H9 (cell line): Measurements from ENCODE around the gene PRAC2. TPM values are rescaled to one million over a fixed set of nuclear protein-coding genes. Genes with fewer than 3 reads are reported as not detected.

ENCODE experiments used
- DNase-seq: peaks from one replicate; pipeline ENCODE4 v3.0.0-alpha.2; 2017
- H2AFZ ChIP-seq: one replicate; pipeline ENCODE4 v1.6.1; 2013; ENCODE audit warnings: mild to moderate bottlenecking, low read length, control low read depth, moderate library complexity
- H2AK5ac ChIP-seq: 2 replicates; pipeline ENCODE4 v1.6.1; 2013; ENCODE audit warnings: low read length, control low read depth, mixed read lengths; ENCODE audit not compliant: insufficient read length
- H2BK120ac ChIP-seq: one replicate; pipeline ENCODE4 v1.6.1; 2013; ENCODE audit warnings: low read depth, mild to moderate bottlenecking, low read length, control low read depth, inconsistent platforms; ENCODE audit not compliant: poor library complexity, severe bottlenecking
- H2BK12ac ChIP-seq: 2 replicates; pipeline ENCODE4 v1.6.1; 2013; ENCODE audit warnings: low read length, control low read depth, mixed read lengths, low read depth; ENCODE audit not compliant: insufficient read length
- H2BK15ac ChIP-seq: 2 replicates; pipeline ENCODE4 v1.6.1; 2013; ENCODE audit warnings: low read depth, low read length, control low read depth
- H2BK20ac ChIP-seq: one replicate; pipeline ENCODE4 v1.6.1; 2013; ENCODE audit warnings: low read depth, mild to moderate bottlenecking, low read length, control low read depth, inconsistent platforms; ENCODE audit not compliant: poor library complexity, severe bottlenecking
- H2BK5ac ChIP-seq: 2 replicates; pipeline ENCODE4 v1.6.1; 2013; ENCODE audit warnings: low read length, control low read depth, mixed read lengths; ENCODE audit not compliant: insufficient read length
- H3K14ac ChIP-seq: 2 replicates; pipeline ENCODE4 v1.6.1; 2013; ENCODE audit warnings: low read length, control low read depth; ENCODE audit not compliant: insufficient read depth
- H3K18ac ChIP-seq: 2 replicates; pipeline ENCODE4 v1.6.1; 2013; ENCODE audit warnings: low read depth, mild to moderate bottlenecking, mixed read lengths, low read length, control low read depth; ENCODE audit not compliant: insufficient read length
- H3K23ac ChIP-seq: 2 replicates; pipeline ENCODE4 v1.6.1; 2013; ENCODE audit warnings: low read length, control low read depth, mixed read lengths, low read depth; ENCODE audit not compliant: insufficient read length
- H3K23me2 ChIP-seq: 2 replicates; pipeline ENCODE4 v1.6.1; 2013; ENCODE audit warnings: low read depth, mild to moderate bottlenecking, mixed read lengths, low read length, control low read depth; ENCODE audit not compliant: insufficient read length, poor library complexity, severe bottlenecking
- H3K27ac ChIP-seq: 2 replicates; pipeline ENCODE4 v1.5.1; 2013; ENCODE audit warnings: low read length, control low read depth, mixed read lengths, low read depth; ENCODE audit not compliant: insufficient read length
- H3K27me3 ChIP-seq: 2 replicates; pipeline ENCODE4 v1.6.1; 2013; ENCODE audit warnings: low read length, control low read depth, inconsistent platforms; ENCODE audit not compliant: insufficient read depth
- H3K4ac ChIP-seq: 2 replicates; pipeline ENCODE4 v1.6.1; 2013; ENCODE audit warnings: low read depth, mild to moderate bottlenecking, control low read depth, inconsistent platforms, low read length, moderate library complexity
- H3K4me1 ChIP-seq: 2 replicates; pipeline ENCODE4 v1.6.1; 2013; ENCODE audit warnings: low read length, control low read depth, inconsistent platforms; ENCODE audit not compliant: insufficient read depth
- H3K4me2 ChIP-seq: 2 replicates; pipeline ENCODE4 v1.6.1; 2013; ENCODE audit warnings: low read length, control low read depth, mixed read lengths; ENCODE audit not compliant: insufficient read length, insufficient read depth
- H3K56ac ChIP-seq: 2 replicates; pipeline ENCODE4 v1.6.1; 2013; ENCODE audit warnings: low read depth, mild to moderate bottlenecking, mixed read lengths, low read length, control low read depth; ENCODE audit not compliant: insufficient read length
- H3K79me1 ChIP-seq: 2 replicates; pipeline ENCODE4 v1.6.1; 2013; ENCODE audit warnings: low read depth, mild to moderate bottlenecking, moderate library complexity, low read length, control low read depth, inconsistent platforms; ENCODE audit not compliant: insufficient read depth, poor library complexity, severe bottlenecking
- H3K79me2 ChIP-seq: 2 replicates; pipeline ENCODE4 v1.6.1; 2013; ENCODE audit warnings: low read length, control low read depth, inconsistent platforms; ENCODE audit not compliant: insufficient read depth
- H3K9ac ChIP-seq: 2 replicates; pipeline ENCODE4 v1.6.1; 2013; ENCODE audit warnings: low read length, control low read depth, mixed read lengths; ENCODE audit not compliant: insufficient read length; ENCODE audit errors: extremely low read depth
- H3K9me3 ChIP-seq: one replicate; pipeline ENCODE4 v1.6.1; 2013; ENCODE audit warnings: low read depth, low read length, inconsistent platforms; ENCODE audit not compliant: control insufficient read depth
- H3T11ph ChIP-seq: one replicate; pipeline ENCODE4 v1.6.1; 2013; ENCODE audit warnings: mild to moderate bottlenecking, low read length, control low read depth, inconsistent platforms
- H4K20me1 ChIP-seq: one replicate; pipeline ENCODE4 v1.6.1; 2013; ENCODE audit not compliant: control insufficient read depth, insufficient read length, insufficient read depth
- H4K5ac ChIP-seq: 2 replicates; pipeline ENCODE4 v1.6.1; 2013; ENCODE audit warnings: low read depth, mild to moderate bottlenecking, mixed read lengths, low read length, control low read depth; ENCODE audit not compliant: insufficient read length
- H4K8ac ChIP-seq: replicated peaks from 2 replicates; pipeline ENCODE4 v1.6.1; 2013; ENCODE audit warnings: low read length, control low read depth, mixed read lengths, low read depth; ENCODE audit not compliant: insufficient read length
- H4K91ac ChIP-seq: 2 replicates; pipeline ENCODE4 v1.6.1; 2013; ENCODE audit warnings: low read depth, mild to moderate bottlenecking, moderate library complexity, mixed read lengths, low read length, control low read depth; ENCODE audit not compliant: insufficient read length
- H3K27ac Mint-ChIP-seq, 3 experiments: 2 replicates in 2 of 3; 3 replicates in 1 of 3; pipeline ENCODE4 v1.8.0; 2020 to 2021; ENCODE audit warnings: mixed read lengths in 3 of 3, mild to moderate bottlenecking in 1 of 3, moderate library complexity in 1 of 3
- H3K27me3 Mint-ChIP-seq: 2 replicates; pipeline ENCODE4 v1.8.0; 2021; ENCODE audit warnings: low read depth, mild to moderate bottlenecking, moderate library complexity, mixed read lengths
- H3K36me3 Mint-ChIP-seq, 3 experiments: 2 replicates in 2 of 3; 3 replicates in 1 of 3; pipeline ENCODE4 v1.8.0; 2020 to 2021; ENCODE audit warnings: low read depth in 3 of 3, mixed read lengths in 3 of 3; ENCODE audit not compliant: insufficient read depth in 1 of 3
- H3K4me1 Mint-ChIP-seq, 2 experiments: 2 replicates each; pipeline ENCODE4 v1.8.0; 2020; ENCODE audit warnings: mixed read lengths in 2 of 2
- H3K4me3 Mint-ChIP-seq, 2 experiments: 2 replicates in 1 of 2; 3 replicates in 1 of 2; pipeline ENCODE4 v1.8.0; 2020 to 2021; ENCODE audit warnings: mild to moderate bottlenecking in 2 of 2, mixed read lengths in 2 of 2, moderate library complexity in 1 of 2
- H3K9me3 Mint-ChIP-seq, 2 experiments: 2 replicates in 1 of 2; 3 replicates in 1 of 2; pipeline ENCODE4 v1.8.0; 2020; ENCODE audit warnings: mild to moderate bottlenecking in 2 of 2, mixed read lengths in 2 of 2, moderate library complexity in 1 of 2
- WGBS: extraction: QIAGEN DNeasy Blood & Tissue Kit; methylation state at CpG from one replicate; pipeline ENCODE4 v1.1.7; 2013; ENCODE audit warnings: missing lambda C conversion rate, low lambda C conversion rate, mixed read lengths; ENCODE audit not compliant: insufficient read length; ENCODE audit errors: extremely low coverage; 5-methylcytosine and 5-hydroxymethylcytosine counted together
- total RNA-seq: library from RNA; stranded (reverse); gene quantifications from 2 replicates; pipeline ENCODE4 v1.2.1, GENCODE V29; 2021
- TF ChIP-seq, protein P1 (sequence below): fragments of 200-600 bp; sonication (generic); conservative IDR thresholded peaks from 3 replicates; pipeline ENCODE4 v1.8.0; 2021; ENCODE audit warnings: antibody characterized with exemption, mild to moderate bottlenecking

PRAC2 gene
- total RNA-seq, 1 experiment from 2014 or later = not detected

DNA sequence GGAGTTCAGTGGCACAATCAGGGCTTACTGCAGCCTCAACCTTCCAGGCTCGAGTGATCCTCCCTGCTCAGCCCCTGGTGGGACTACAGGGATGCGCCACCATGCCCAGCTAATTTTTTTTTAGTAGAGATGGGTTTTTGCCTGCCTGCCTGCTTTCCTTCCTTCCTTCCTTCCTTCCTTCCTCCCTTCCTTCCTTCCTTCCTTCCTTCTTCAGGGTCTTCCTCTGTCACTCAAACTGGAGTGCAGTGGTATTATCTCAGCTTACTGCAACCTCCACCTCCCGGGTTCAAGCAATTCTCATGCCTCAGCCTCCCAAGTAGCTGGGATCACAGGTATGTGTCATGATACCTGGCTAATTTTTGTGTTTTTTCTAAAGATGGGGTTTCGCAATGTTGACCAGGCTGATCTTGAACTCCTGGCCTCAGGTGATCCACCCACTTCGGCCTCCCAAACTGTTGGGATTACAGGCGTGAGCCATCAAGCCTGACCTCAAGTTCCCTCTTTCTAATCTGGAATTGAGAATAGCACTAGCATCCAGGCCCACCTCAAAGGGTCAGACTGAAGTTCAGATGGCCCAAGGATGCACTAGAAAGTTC, 45.9 kb upstream of the PRAC2 start:
- no peak overlapping the region for H3T11ph ChIP-seq
- peak; percentile 38 for DNase-seq

More for the DNA sequence above, 45.9 kb upstream of the PRAC2 start:
- Mint-ChIP-seq H3K4me1 (peaks cover 6 to 7% of the 10 kb centered on the region in 2 experiments; a peak in 3 of 4 replicates), H3K27me3 (peaks cover 93% of the 10 kb centered on the region), H3K9me3 (no peaks in the 10 kb centered on the region; a peak in 1 of 5 replicates), H3K4me3 (no peak overlapping the region), H3K36me3 (no peaks in the 10 kb centered on the region), H3K27ac (no peak overlapping the region)
- no peaks in the 10 kb centered on the region for H3K79me2 ChIP-seq
- H2AK5ac ChIP-seq = no peak overlapping the region
- no peaks in the 10 kb centered on the region for H3K79me1 ChIP-seq
- H3K9ac ChIP-seq = no peak overlapping the region
- peaks cover 6% of the 10 kb centered on the region; the same call in 1 of the 2 replicates for H3K27me3 ChIP-seq
- no peak overlapping the region for H4K5ac ChIP-seq
- no peaks in the 10 kb centered on the region for H4K20me1 ChIP-seq
- no peak overlapping the region for H2BK120ac ChIP-seq
- H3K4me2 ChIP-seq = no peak overlapping the region
- H3K18ac ChIP-seq = no peak overlapping the region
- no peak overlapping the region for H4K8ac ChIP-seq
- no peaks in the 10 kb centered on the region for H3K9me3 ChIP-seq
- no peak overlapping the region for H2BK12ac ChIP-seq
- no peak overlapping the region for H3K4ac ChIP-seq
- no peak overlapping the region for H3K14ac ChIP-seq
- no peak overlapping the region for H2BK15ac ChIP-seq
- H2BK5ac ChIP-seq = no peak overlapping the region
- no peak overlapping the region for H2BK20ac ChIP-seq
- WGBS = no CpG with 5 or more reads among the region's 6 CpGs
- TF ChIP-seq, protein P1, sequence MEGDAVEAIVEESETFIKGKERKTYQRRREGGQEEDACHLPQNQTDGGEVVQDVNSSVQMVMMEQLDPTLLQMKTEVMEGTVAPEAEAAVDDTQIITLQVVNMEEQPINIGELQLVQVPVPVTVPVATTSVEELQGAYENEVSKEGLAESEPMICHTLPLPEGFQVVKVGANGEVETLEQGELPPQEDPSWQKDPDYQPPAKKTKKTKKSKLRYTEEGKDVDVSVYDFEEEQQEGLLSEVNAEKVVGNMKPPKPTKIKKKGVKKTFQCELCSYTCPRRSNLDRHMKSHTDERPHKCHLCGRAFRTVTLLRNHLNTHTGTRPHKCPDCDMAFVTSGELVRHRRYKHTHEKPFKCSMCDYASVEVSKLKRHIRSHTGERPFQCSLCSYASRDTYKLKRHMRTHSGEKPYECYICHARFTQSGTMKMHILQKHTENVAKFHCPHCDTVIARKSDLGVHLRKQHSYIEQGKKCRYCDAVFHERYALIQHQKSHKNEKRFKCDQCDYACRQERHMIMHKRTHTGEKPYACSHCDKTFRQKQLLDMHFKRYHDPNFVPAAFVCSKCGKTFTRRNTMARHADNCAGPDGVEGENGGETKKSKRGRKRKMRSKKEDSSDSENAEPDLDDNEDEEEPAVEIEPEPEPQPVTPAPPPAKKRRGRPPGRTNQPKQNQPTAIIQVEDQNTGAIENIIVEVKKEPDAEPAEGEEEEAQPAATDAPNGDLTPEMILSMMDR = no peak
- no peak overlapping the region for H4K91ac ChIP-seq
- H3K4me1 ChIP-seq = no peaks in the 10 kb centered on the region; the same call in 1 of the 2 replicates
- no peak overlapping the region for H2AFZ ChIP-seq
- no peak overlapping the region for H3K23ac ChIP-seq
- H3K23me2 ChIP-seq = no peaks in the 10 kb centered on the region
- H3K27ac ChIP-seq = no peak overlapping the region
- H3K56ac ChIP-seq = no peak overlapping the region
